A549 (cell line): ENCODE data around the gene RASA3. TPM values are rescaled to one million over a fixed set of nuclear protein-coding genes. Genes with fewer than 3 reads are reported as not detected.

Experiments used
- BHLHE40 ChIP-seq: IDR thresholded peaks from 2 replicates; pipeline ENCODE4 v1.6.1; 2012; ENCODE audit warnings: low read depth, low read length, inconsistent platforms
- CBX8 ChIP-seq: fragments of 200-600 bp; sonication (generic); IDR thresholded peaks from 2 replicates; pipeline ENCODE4 v1.6.1; 2016
- CEBPB ChIP-seq, 2 experiments: fragments of >200 bp in 1 of 2; sonication (Bioruptor Twin) in 1 of 2; formaldehyde crosslinking in 1 of 2; IDR thresholded peaks; 2 replicates each; pipeline ENCODE4 v1.6.1; 2012 to 2016
- CHD2 ChIP-seq: fragments of 150-350 bp; IDR thresholded peaks from 2 replicates; pipeline ENCODE4 v1.6.1; 2014; ENCODE audit warnings: low read length; ENCODE audit not compliant: partially characterized antibody
- EHF ChIP-seq: fragments of 250-450 bp; sonication (Bioruptor Pico); IDR thresholded peaks from 2 replicates; pipeline ENCODE4 v1.5.0; 2020; ENCODE audit warnings: mild to moderate bottlenecking
- EHMT2 ChIP-seq: fragments of 200-600 bp; sonication (generic); IDR thresholded peaks from 2 replicates; pipeline ENCODE4 v1.6.1; 2016; ENCODE audit warnings: antibody characterized with exemption, low read depth, mild to moderate bottlenecking, moderate library complexity
- HDAC2 ChIP-seq: fragments of 200-600 bp; sonication (generic); IDR thresholded peaks from 2 replicates; pipeline ENCODE4 v1.6.1; 2016
- HEYL ChIP-seq: fragments of 250-450 bp; sonication (Bioruptor Pico); IDR thresholded peaks from 2 replicates; pipeline ENCODE4 v1.8.0; 2021; ENCODE audit warnings: mild to moderate bottlenecking, moderate library complexity
- HOXA7 ChIP-seq: fragments of 250-450 bp; sonication (Bioruptor Pico); IDR thresholded peaks from 2 replicates; pipeline ENCODE4 v1.5.0; 2020; ENCODE audit warnings: mild to moderate bottlenecking, moderate library complexity
- HOXB5 ChIP-seq: fragments of 250-450 bp; sonication (Bioruptor Pico); IDR thresholded peaks from 2 replicates; pipeline ENCODE4 v1.5.0; 2020; ENCODE audit warnings: mild to moderate bottlenecking, moderate library complexity
- JUN ChIP-seq, 2 experiments: fragments of >200 bp; sonication (Bioruptor Twin); formaldehyde crosslinking; IDR thresholded peaks; 2 replicates in 1 of 2; 3 replicates in 1 of 2; pipeline ENCODE4 v1.6.1; 2016 to 2017
- JUNB ChIP-seq: fragments of >200 bp; sonication (Bioruptor Twin); formaldehyde crosslinking; IDR thresholded peaks from 2 replicates; pipeline ENCODE4 v1.6.1; 2016
- KDM1A ChIP-seq: fragments of 200-600 bp; sonication (generic); IDR thresholded peaks from 2 replicates; pipeline ENCODE4 v1.6.1; 2016; ENCODE audit warnings: low read depth, mild to moderate bottlenecking
- KDM5A ChIP-seq: fragments of 200-600 bp; sonication (generic); IDR thresholded peaks from 2 replicates; pipeline ENCODE4 v1.6.1; 2016; ENCODE audit warnings: antibody characterized with exemption, mild to moderate bottlenecking
- NPAS2 ChIP-seq: fragments of 250-450 bp; sonication (Bioruptor Pico); IDR thresholded peaks from 2 replicates; pipeline ENCODE4 v1.8.0; 2022; ENCODE audit warnings: mild to moderate bottlenecking, moderate library complexity, borderline replicate concordance
- POLR2A ChIP-seq: IDR thresholded peaks from 2 replicates; pipeline ENCODE4 v1.6.1; 2012; ENCODE audit warnings: mild to moderate bottlenecking, low read length
- POLR2AphosphoS2 ChIP-seq: conservative IDR thresholded peaks from 2 replicates; pipeline ENCODE4 v1.6.1; 2012; ENCODE audit warnings: low read length, improper control_type of control experiment, inconsistent platforms
- RAD21 ChIP-seq, 2 experiments: fragments of >200 bp in 1 of 2; sonication (Bioruptor Twin) in 1 of 2; formaldehyde crosslinking in 1 of 2; IDR thresholded peaks in 1 of 2; conservative IDR thresholded peaks in 1 of 2; 2 replicates in 1 of 2; 3 replicates in 1 of 2; pipeline ENCODE4 v1.6.1; 2012 to 2018; ENCODE audit warnings: inconsistent platforms in 1 of 2
- RFX5 ChIP-seq: fragments of 450-650 bp; IDR thresholded peaks from 2 replicates; pipeline ENCODE4 v1.7.1; 2014; ENCODE audit warnings: antibody characterized with exemption, mild to moderate bottlenecking, moderate library complexity
- RNF2 ChIP-seq: fragments of 200-600 bp; sonication (generic); IDR thresholded peaks from 2 replicates; pipeline ENCODE4 v1.6.1; 2016; ENCODE audit warnings: low read depth, mild to moderate bottlenecking, antibody characterized with exemption, moderate library complexity, borderline replicate concordance
- SMC3 ChIP-seq: fragments of >200 bp; sonication (Bioruptor Twin); formaldehyde crosslinking; IDR thresholded peaks from 3 replicates; pipeline ENCODE4 v1.6.1; 2018; ENCODE audit warnings: inconsistent platforms
- TP53 ChIP-seq: fragments of 250-450 bp; sonication (Bioruptor Pico); IDR thresholded peaks from 2 replicates; pipeline ENCODE4 v1.5.0; 2021; ENCODE audit warnings: mild to moderate bottlenecking, moderate library complexity
- ZC3H11A ChIP-seq: fragments of 450-650 bp; IDR thresholded peaks from 2 replicates; pipeline ENCODE4 v1.6.1; 2014; ENCODE audit warnings: antibody characterized with exemption, mild to moderate bottlenecking
- ZNF302 ChIP-seq: fragments of 250-450 bp; sonication (Bioruptor Pico); IDR thresholded peaks from 2 replicates; pipeline ENCODE4 v1.9.0; 2021; ENCODE audit warnings: inconsistent platforms, mild to moderate bottlenecking, moderate library complexity
- polyA plus RNA-seq, 4 experiments: library from polyadenylated mRNA; depleted of rRNA in 3 of 4; stranded (reverse); fragments of >200 nt; fragmentation: RNase III in 1 of 4; extraction: RNeasy Plus Mini Kit Qiagen cat#74134 plus additional on column Dnase treatment in 1 of 4; gene quantifications; 2 replicates in 3 of 4; 3 replicates in 1 of 4; pipeline ENCODE4 v1.2.3, GENCODE V29; 2011 to 2017
- TF ChIP-seq, protein P1 (sequence below): fragments of 200-600 bp; sonication (generic); IDR thresholded peaks from 2 replicates; pipeline ENCODE4 v1.6.1; 2016; ENCODE audit warnings: antibody characterized with exemption, mild to moderate bottlenecking, moderate library complexity
- TF ChIP-seq, protein P2 (sequence below): IDR thresholded peaks from 2 replicates; pipeline ENCODE4 v1.6.1; 2012
- TF ChIP-seq, protein P3 (sequence below): fragments of >200 bp; sonication (Bioruptor Twin); formaldehyde crosslinking; IDR thresholded peaks from 2 replicates; pipeline ENCODE4 v1.6.1; 2016
- TF ChIP-seq, protein P4 (sequence below): fragments of >200 bp; sonication (Bioruptor Twin); formaldehyde crosslinking; IDR thresholded peaks from 3 replicates; pipeline ENCODE4 v1.6.1; 2016
- TF ChIP-seq, protein P5 (sequence below): fragments of 250-450 bp; sonication (Bioruptor Pico); IDR thresholded peaks from 2 replicates; pipeline ENCODE4 v1.5.0; 2021; ENCODE audit warnings: mild to moderate bottlenecking, moderate library complexity, borderline replicate concordance
- TF ChIP-seq, protein P6 (sequence below): IDR thresholded peaks from 2 replicates; pipeline ENCODE4 v1.6.1; 2012
- TF ChIP-seq, protein P7 (sequence below): fragments of 450-650 bp; IDR thresholded peaks from 2 replicates; pipeline ENCODE4 v1.6.1; 2014; ENCODE audit warnings: antibody characterized with exemption
- TF ChIP-seq, protein P8 (sequence below): fragments of >200 bp; sonication (Bioruptor Twin); formaldehyde crosslinking; IDR thresholded peaks from 3 replicates; pipeline ENCODE4 v1.5.1; 2016

The RASA3 gene
- polyA plus RNA-seq, 2 of the 4 experiments (the other 2 are of a cell fraction), result 4.3 to 7.6 TPM

DNA sequence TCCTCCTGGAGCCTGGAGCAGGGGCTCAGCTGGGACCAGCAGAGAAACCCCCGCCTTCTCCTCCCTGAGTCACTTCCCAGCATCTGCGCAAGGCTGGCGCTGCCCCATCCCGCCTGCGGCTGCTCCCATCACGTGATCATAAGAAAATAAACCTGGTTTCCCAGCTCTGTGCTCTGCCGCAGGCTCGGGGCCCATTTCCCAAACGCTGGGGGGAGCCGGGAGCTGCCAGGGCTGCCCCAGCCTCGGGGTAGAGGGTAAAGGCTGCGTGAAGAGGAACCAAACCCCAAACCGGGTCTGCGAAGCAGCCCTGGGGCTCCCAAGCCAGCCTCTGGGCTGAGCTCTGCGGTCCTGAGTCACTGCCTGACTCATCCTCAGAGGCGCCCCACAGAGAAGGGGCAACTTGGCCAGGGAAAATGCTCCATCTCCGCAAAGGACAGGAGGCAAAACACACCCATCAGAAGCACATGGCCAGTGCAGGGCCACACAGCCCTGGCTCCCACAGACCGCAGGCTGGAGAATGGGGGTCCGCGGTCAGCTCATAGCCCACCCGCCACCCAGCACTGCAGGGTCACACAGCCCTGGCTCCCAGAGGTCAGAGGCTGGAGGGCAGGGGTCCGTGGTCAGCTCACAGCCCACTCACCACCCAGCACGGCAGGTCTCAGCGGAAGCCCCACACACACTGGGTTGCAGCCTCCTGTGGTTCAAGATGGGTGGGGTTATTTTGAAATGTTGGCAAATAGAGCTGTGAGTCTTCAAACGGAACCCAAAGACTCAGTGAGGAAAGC lies 67.1 kb downstream of the RASA3 start (continued):
- TF ChIP-seq, protein P1, sequence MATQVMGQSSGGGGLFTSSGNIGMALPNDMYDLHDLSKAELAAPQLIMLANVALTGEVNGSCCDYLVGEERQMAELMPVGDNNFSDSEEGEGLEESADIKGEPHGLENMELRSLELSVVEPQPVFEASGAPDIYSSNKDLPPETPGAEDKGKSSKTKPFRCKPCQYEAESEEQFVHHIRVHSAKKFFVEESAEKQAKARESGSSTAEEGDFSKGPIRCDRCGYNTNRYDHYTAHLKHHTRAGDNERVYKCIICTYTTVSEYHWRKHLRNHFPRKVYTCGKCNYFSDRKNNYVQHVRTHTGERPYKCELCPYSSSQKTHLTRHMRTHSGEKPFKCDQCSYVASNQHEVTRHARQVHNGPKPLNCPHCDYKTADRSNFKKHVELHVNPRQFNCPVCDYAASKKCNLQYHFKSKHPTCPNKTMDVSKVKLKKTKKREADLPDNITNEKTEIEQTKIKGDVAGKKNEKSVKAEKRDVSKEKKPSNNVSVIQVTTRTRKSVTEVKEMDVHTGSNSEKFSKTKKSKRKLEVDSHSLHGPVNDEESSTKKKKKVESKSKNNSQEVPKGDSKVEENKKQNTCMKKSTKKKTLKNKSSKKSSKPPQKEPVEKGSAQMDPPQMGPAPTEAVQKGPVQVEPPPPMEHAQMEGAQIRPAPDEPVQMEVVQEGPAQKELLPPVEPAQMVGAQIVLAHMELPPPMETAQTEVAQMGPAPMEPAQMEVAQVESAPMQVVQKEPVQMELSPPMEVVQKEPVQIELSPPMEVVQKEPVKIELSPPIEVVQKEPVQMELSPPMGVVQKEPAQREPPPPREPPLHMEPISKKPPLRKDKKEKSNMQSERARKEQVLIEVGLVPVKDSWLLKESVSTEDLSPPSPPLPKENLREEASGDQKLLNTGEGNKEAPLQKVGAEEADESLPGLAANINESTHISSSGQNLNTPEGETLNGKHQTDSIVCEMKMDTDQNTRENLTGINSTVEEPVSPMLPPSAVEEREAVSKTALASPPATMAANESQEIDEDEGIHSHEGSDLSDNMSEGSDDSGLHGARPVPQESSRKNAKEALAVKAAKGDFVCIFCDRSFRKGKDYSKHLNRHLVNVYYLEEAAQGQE, result no peak
- TF ChIP-seq ZNF302 (CRISPR knock-in tag) (no peak), HEYL (CRISPR knock-in tag) (no peak), KDM5A (no peak), RNF2 (no peak), EHMT2 (no peak), POLR2AphosphoS2 (no peak), SMC3 (peak; percentile 33; the same call in 1 of the 3 replicates), KDM1A (no peak), CEBPB (IDR thresholded peaks at IDR 0.05) (0 out of 4 replicates have a peak, but pooled peaks of 1 of the 2 experiments have one; percentile 4), CBX8 (no peak), RFX5 (no peak), POLR2A (peak; percentile 22), RAD21 (conservative IDR thresholded peaks at IDR 0.05 in 1 of 2, IDR thresholded peaks at IDR 0.05 in 1 of 2) (peak in 1 of 2 experiments; percentile 38; a peak in 4 of 5 replicates), HDAC2 (no peak), HOXA7 (CRISPR knock-in tag) (no peak), BHLHE40 (no peak; the same call in 1 of the 2 replicates), TP53 (CRISPR knock-in tag) (no peak), NPAS2 (no peak), CHD2 (no peak), JUN (IDR thresholded peaks at IDR 0.05) (peak in 1 of 2 experiments; percentile 78; a peak in 3 of 5 replicates), JUNB (peak; percentile 78), EHF (CRISPR knock-in tag) (no peak), ZC3H11A (no peak), HOXB5 (0 out of 2 replicates have a peak, but pooled peaks have one; percentile 36)
- TF ChIP-seq, protein P2, sequence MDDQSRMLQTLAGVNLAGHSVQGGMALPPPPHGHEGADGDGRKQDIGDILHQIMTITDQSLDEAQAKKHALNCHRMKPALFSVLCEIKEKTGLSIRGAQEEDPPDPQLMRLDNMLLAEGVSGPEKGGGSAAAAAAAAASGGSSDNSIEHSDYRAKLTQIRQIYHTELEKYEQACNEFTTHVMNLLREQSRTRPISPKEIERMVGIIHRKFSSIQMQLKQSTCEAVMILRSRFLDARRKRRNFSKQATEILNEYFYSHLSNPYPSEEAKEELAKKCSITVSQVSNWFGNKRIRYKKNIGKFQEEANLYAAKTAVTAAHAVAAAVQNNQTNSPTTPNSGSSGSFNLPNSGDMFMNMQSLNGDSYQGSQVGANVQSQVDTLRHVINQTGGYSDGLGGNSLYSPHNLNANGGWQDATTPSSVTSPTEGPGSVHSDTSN, result peak; percentile 68
- TF ChIP-seq, protein P3, sequence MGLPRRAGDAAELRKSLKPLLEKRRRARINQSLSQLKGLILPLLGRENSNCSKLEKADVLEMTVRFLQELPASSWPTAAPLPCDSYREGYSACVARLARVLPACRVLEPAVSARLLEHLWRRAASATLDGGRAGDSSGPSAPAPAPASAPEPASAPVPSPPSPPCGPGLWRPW, result no peak
- TF ChIP-seq, protein P4, sequence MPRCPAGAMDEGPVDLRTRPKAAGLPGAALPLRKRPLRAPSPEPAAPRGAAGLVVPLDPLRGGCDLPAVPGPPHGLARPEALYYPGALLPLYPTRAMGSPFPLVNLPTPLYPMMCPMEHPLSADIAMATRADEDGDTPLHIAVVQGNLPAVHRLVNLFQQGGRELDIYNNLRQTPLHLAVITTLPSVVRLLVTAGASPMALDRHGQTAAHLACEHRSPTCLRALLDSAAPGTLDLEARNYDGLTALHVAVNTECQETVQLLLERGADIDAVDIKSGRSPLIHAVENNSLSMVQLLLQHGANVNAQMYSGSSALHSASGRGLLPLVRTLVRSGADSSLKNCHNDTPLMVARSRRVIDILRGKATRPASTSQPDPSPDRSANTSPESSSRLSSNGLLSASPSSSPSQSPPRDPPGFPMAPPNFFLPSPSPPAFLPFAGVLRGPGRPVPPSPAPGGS, result no peak
- TF ChIP-seq, protein P5, sequence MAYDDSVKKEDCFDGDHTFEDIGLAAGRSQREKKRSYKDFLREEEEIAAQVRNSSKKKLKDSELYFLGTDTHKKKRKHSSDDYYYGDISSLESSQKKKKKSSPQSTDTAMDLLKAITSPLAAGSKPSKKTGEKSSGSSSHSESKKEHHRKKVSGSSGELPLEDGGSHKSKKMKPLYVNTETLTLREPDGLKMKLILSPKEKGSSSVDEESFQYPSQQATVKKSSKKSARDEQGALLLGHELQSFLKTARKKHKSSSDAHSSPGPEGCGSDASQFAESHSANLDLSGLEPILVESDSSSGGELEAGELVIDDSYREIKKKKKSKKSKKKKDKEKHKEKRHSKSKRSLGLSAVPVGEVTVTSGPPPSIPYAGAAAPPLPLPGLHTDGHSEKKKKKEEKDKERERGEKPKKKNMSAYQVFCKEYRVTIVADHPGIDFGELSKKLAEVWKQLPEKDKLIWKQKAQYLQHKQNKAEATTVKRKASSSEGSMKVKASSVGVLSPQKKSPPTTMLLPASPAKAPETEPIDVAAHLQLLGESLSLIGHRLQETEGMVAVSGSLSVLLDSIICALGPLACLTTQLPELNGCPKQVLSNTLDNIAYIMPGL (CRISPR knock-in tag), result no peak
- TF ChIP-seq, protein P6, sequence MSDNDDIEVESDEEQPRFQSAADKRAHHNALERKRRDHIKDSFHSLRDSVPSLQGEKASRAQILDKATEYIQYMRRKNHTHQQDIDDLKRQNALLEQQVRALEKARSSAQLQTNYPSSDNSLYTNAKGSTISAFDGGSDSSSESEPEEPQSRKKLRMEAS, result peak; percentile 95
- TF ChIP-seq, protein P7, sequence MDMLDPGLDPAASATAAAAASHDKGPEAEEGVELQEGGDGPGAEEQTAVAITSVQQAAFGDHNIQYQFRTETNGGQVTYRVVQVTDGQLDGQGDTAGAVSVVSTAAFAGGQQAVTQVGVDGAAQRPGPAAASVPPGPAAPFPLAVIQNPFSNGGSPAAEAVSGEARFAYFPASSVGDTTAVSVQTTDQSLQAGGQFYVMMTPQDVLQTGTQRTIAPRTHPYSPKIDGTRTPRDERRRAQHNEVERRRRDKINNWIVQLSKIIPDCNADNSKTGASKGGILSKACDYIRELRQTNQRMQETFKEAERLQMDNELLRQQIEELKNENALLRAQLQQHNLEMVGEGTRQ, result peak; percentile 95
- TF ChIP-seq, protein P8, sequence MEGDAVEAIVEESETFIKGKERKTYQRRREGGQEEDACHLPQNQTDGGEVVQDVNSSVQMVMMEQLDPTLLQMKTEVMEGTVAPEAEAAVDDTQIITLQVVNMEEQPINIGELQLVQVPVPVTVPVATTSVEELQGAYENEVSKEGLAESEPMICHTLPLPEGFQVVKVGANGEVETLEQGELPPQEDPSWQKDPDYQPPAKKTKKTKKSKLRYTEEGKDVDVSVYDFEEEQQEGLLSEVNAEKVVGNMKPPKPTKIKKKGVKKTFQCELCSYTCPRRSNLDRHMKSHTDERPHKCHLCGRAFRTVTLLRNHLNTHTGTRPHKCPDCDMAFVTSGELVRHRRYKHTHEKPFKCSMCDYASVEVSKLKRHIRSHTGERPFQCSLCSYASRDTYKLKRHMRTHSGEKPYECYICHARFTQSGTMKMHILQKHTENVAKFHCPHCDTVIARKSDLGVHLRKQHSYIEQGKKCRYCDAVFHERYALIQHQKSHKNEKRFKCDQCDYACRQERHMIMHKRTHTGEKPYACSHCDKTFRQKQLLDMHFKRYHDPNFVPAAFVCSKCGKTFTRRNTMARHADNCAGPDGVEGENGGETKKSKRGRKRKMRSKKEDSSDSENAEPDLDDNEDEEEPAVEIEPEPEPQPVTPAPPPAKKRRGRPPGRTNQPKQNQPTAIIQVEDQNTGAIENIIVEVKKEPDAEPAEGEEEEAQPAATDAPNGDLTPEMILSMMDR, result no peak
